Left lung (tissue), 10 donors: Measurements from ENCODE around the gene JAZF1. TPM values are rescaled to one million over a fixed set of nuclear protein-coding genes. Genes with fewer than 3 reads are reported as not detected.

ENCODE experiments used
- ATAC-seq: fragments of 200-7000 bp; cut with Tn5 transposase; one replicate; pipeline ENCODE4 v1.9.1; 2020; ENCODE audit warnings: moderate library complexity
- DNase-seq, 4 donors: peaks; one replicate each; pipeline ENCODE4 v3.0.0-alpha.2; 2013 to 2020
- H3K27ac ChIP-seq, 2 donors: fragments of 200-600 bp; sonication (generic) in 1 of 2; one replicate each; pipeline versions ENCODE4 v1.5.0 to v1.8.0; 2020 to 2021
- H3K27me3 ChIP-seq, 2 donors: fragments of 200-600 bp; sonication (generic) in 1 of 2; one replicate each; pipeline versions ENCODE4 v1.5.0 to v1.8.0; 2020 to 2021
- H3K36me3 ChIP-seq, 2 donors: fragments of 200-600 bp; sonication (generic) in 1 of 2; one replicate each; pipeline versions ENCODE4 v1.5.0 to v1.8.0; 2020 to 2021
- H3K4me1 ChIP-seq, 2 donors: fragments of 200-600 bp; one replicate each; pipeline ENCODE4 v1.8.0; 2021
- H3K4me3 ChIP-seq, 2 donors: fragments of 200-600 bp; sonication (generic) in 1 of 2; one replicate each; pipeline versions ENCODE4 v1.5.0 to v1.8.0; 2020 to 2021; ENCODE audit warnings: mild to moderate bottlenecking in 1 of 2
- H3K9me3 ChIP-seq, 2 donors: fragments of 200-600 bp; sonication (generic) in 1 of 2; one replicate each; pipeline versions ENCODE4 v1.5.0 to v1.8.0; 2020 to 2021
- intact Hi-C, 2 donors: fragments of 100-400 bp; cut with DNase I; formaldehyde crosslinking; loops; one replicate each; pipeline versions ENCODE4 v1.11.2 to v1.14.2; 2022
- polyA plus RNA-seq, 6 donors: library from polyadenylated mRNA; unstranded; fragments of 120-200 nt; gene quantifications; one replicate each; pipeline ENCODE4 v1.2.1, GENCODE V29; 2013; ENCODE audit not compliant: insufficient read length in 6 of 6
- total RNA-seq, 2 donors: library from RNA; stranded (reverse); fragmentation: NEBNext Ultra II Directional; extraction: Animal tissue kit (Norgen Biotek cat#: 25700); gene quantifications; one replicate each; pipeline ENCODE4 v1.2.1, GENCODE V29; 2021
- TF ChIP-seq, protein P1 (sequence below), 2 donors: fragments of 200-600 bp; sonication (generic) in 1 of 2; IDR thresholded peaks; one replicate each; pipeline versions ENCODE4 v1.5.0 to v1.8.0; 2021; ENCODE audit warnings: antibody characterized with exemption in 2 of 2
- donor health status: DM: no; HTN: yes; CAD: no.
- donor health status: DM: no; HTN: no; CAD: no.

The JAZF1 gene
- total and polyA plus RNA-seq, 8 donors, result 11.1 to 18.2 (median 13.8) TPM

DNA sequence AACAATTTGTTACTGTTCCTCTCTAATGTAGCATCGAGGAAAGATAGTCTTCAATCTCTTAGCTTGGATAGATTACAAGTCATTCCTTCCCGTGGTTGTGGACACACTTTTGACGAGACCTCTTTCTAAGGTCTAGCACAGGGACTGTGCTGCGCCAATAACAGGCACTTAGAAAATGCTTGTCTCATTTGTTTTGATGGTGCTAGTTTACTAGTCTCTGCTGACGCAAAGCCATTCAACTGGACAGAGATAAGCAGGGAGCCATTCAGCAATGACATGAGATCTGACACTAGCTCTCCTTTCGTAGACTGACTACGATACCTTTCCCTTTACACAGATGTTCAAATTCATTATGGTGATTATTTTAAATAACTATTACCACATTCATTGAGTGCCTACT, 6.4 kb upstream of the JAZF1 start:
- Histone ChIP-seq H3K36me3 (no peaks in the 10 kb centered on the region), H3K4me3 (no peak overlapping the region), H3K9me3 (no peaks in the 10 kb centered on the region), H3K4me1 (peaks cover 0 to 10% of the 10 kb centered on the region in 2 donors), H3K27ac (no peak overlapping the region), H3K27me3 (no peaks in the 10 kb centered on the region)
- DNase-seq (no peak), ATAC-seq (no peak)
- intact Hi-C loops, result no loop called here
- TF ChIP-seq, protein P1, sequence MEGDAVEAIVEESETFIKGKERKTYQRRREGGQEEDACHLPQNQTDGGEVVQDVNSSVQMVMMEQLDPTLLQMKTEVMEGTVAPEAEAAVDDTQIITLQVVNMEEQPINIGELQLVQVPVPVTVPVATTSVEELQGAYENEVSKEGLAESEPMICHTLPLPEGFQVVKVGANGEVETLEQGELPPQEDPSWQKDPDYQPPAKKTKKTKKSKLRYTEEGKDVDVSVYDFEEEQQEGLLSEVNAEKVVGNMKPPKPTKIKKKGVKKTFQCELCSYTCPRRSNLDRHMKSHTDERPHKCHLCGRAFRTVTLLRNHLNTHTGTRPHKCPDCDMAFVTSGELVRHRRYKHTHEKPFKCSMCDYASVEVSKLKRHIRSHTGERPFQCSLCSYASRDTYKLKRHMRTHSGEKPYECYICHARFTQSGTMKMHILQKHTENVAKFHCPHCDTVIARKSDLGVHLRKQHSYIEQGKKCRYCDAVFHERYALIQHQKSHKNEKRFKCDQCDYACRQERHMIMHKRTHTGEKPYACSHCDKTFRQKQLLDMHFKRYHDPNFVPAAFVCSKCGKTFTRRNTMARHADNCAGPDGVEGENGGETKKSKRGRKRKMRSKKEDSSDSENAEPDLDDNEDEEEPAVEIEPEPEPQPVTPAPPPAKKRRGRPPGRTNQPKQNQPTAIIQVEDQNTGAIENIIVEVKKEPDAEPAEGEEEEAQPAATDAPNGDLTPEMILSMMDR (IDR thresholded peaks at IDR 0.05), result no peak

- intact Hi-C loops, result no loop called here
- H3K36me3 ChIP-seq, result no peaks in the 10 kb centered on the region
- no peak overlapping the region for H3K27ac ChIP-seq
- no peak for DNase-seq
- H3K9me3 ChIP-seq, result no peaks in the 10 kb centered on the region
- H3K27me3 ChIP-seq, result no peaks in the 10 kb centered on the region
- no peak overlapping the region for H3K4me3 ChIP-seq
- ATAC-seq, result no peak
- peaks cover 2 to 18% of the 10 kb centered on the region in 2 donors for H3K4me1 ChIP-seq
- TF ChIP-seq, protein P1 (IDR thresholded peaks at IDR 0.05), result no peak
Measured at GRCh38 chr7:28183627-28184026, 3.0 kb upstream of the JAZF1 start.

GRCh38 chr7:28182071-28182471, 1.5 kb upstream of the JAZF1 start:
- H3K36me3 ChIP-seq, result no peaks in the 10 kb centered on the region
- peaks cover 5 to 29% of the 10 kb centered on the region in 2 donors for H3K4me1 ChIP-seq
- H3K4me3 ChIP-seq, result no peak overlapping the region
- TF ChIP-seq, protein P1 (IDR thresholded peaks at IDR 0.05), result no peak
- DNase-seq, result no peak
- no peak for ATAC-seq
- H3K27ac ChIP-seq, result no peak overlapping the region
- no peaks in the 10 kb centered on the region for H3K9me3 ChIP-seq
- H3K27me3 ChIP-seq, result no peaks in the 10 kb centered on the region
- intact Hi-C loops, result no loop called here

DNA sequence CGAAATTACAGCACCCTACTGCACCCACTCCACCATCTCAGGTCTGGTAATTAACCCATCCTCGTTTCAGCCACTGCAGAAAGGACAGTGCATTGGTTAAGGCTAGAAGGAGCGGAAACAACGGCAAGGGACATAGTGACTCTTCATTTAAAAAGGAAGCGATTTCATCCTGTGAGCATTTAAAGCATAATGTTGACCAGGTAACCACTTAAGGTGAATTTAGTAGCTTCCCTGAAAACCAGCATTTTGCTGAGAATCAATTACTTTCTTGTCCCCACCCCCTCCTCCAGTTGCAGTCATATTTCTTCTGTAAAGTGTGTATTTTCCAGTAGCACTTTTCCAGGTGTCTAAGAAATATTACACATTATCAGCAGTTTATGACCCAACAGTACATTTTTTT, 821 bp upstream of the JAZF1 start:
- DNase-seq (no peak), ATAC-seq (no peak)
- TF ChIP-seq, protein P1 (IDR thresholded peaks at IDR 0.05), result no peak
- intact Hi-C loops, result no loop called here
- Histone ChIP-seq H3K4me1 (peaks cover 5 to 29% of the 10 kb centered on the region in 2 donors), H3K4me3 (no peak overlapping the region), H3K27ac (no peak overlapping the region), H3K27me3 (no peaks in the 10 kb centered on the region), H3K9me3 (no peaks in the 10 kb centered on the region), H3K36me3 (no peaks in the 10 kb centered on the region)

GRCh38 chr7:28180031-28180363, 598 bp downstream of the JAZF1 start:
- H3K9me3 ChIP-seq, result no peaks in the 10 kb centered on the region
- H3K4me3 ChIP-seq, result peak overlapping the region; percentile 54 to 65
- no peak for DNase-seq
- TF ChIP-seq, protein P1 (IDR thresholded peaks at IDR 0.05), result no peak
- intact Hi-C loops, result no loop called here
- H3K4me1 ChIP-seq, result peaks cover 5 to 29% of the 10 kb centered on the region in 2 donors
- H3K27ac ChIP-seq, result peak overlapping the region in 1 of 2 donors; percentile 87
- no peaks in the 10 kb centered on the region for H3K36me3 ChIP-seq
- ATAC-seq, result no peak
- no peaks in the 10 kb centered on the region for H3K27me3 ChIP-seq
